ENCODE measurements around the gene PLEKHG4B. TPM values are rescaled to one million over a fixed set of nuclear protein-coding genes. Genes with fewer than 3 reads are reported as not detected.

PLEKHG4B gene
- total RNA-seq, 1 donor from 2014 or later = 22.0 TPM

DNA sequence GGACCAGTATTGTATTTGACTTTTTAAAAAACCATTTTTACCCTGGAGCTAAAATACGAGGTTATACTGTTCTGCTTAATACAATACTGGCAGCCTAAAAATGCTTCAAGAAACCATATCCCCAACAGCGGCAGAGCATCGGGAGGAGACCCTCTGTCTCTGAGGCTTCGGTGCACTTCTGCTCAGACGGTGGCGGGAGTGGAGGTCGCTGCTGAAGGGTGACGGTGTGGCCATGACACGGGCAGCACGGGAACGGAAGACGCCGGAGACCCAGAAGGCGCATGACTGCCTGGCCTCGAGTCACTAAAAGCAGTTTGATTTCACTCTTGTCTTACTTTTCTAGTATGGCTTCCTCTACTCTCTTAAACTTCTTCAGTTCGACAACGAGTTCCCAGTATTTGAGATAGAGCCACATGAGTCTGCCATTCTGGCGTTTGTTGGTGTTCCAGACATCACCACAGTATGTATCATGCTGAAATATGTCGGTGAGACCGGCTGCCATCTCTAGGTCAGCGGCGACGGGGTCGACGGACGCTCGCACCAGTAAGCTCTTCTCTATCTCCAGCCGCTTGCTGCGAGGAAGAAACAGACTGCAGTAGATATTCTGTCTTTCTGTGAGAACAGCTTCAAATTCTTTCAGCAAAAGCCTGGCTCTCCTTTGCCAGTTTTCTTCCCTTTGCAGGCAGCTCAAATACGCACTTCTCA lies 113.2 kb downstream of the PLEKHG4B start:
- Mint-ChIP-seq H3K36me3 (ENCODE audit: low read depth) (peaks cover 6% of the 10 kb centered on the region), H3K4me1 (peaks cover 19% of the 10 kb centered on the region), H3K27ac (ENCODE audit: unreplicated experiment) (no peak overlapping the region), H3K9me3 (no peaks in the 10 kb centered on the region), H3K4me3 (no peak overlapping the region), H3K27me3 (ENCODE audit: low read depth) (no peaks in the 10 kb centered on the region)
- TF ChIP-seq, protein P1, sequence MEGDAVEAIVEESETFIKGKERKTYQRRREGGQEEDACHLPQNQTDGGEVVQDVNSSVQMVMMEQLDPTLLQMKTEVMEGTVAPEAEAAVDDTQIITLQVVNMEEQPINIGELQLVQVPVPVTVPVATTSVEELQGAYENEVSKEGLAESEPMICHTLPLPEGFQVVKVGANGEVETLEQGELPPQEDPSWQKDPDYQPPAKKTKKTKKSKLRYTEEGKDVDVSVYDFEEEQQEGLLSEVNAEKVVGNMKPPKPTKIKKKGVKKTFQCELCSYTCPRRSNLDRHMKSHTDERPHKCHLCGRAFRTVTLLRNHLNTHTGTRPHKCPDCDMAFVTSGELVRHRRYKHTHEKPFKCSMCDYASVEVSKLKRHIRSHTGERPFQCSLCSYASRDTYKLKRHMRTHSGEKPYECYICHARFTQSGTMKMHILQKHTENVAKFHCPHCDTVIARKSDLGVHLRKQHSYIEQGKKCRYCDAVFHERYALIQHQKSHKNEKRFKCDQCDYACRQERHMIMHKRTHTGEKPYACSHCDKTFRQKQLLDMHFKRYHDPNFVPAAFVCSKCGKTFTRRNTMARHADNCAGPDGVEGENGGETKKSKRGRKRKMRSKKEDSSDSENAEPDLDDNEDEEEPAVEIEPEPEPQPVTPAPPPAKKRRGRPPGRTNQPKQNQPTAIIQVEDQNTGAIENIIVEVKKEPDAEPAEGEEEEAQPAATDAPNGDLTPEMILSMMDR (conservative IDR thresholded peaks at IDR 0.05) = no peak
- DNase-seq (ENCODE audit: low read depth, low spot score) = no peak

DNA sequence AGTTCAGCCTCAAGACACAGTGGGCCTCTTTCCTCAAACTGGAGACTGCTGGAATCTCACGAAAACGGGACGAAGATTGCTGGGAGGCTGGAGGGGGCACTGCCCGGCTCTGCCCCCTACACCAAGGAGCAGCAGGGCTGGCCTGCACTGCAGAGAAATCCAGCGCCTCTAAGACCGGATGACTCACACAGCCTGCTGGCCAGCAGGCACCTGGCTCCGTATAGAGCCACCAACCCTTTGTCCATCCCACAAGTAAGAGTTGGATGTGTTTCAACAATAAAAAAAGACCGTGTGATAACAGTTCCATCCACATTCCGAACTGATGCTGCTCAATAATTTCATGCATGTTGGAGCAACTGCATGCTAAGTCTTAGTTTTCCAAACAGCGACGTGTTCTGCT lies 114.4 kb downstream of the PLEKHG4B start:
- no peak for DNase-seq (ENCODE audit: low read depth, low spot score)
- Mint-ChIP-seq H3K27ac (ENCODE audit: unreplicated experiment) (no peak overlapping the region), H3K4me3 (no peak overlapping the region), H3K27me3 (ENCODE audit: low read depth) (no peaks in the 10 kb centered on the region), H3K9me3 (no peaks in the 10 kb centered on the region), H3K4me1 (peaks cover 22% of the 10 kb centered on the region), H3K36me3 (ENCODE audit: low read depth) (peaks cover 6% of the 10 kb centered on the region)
- TF ChIP-seq, protein P1 (conservative IDR thresholded peaks at IDR 0.05) = no peak

DNA sequence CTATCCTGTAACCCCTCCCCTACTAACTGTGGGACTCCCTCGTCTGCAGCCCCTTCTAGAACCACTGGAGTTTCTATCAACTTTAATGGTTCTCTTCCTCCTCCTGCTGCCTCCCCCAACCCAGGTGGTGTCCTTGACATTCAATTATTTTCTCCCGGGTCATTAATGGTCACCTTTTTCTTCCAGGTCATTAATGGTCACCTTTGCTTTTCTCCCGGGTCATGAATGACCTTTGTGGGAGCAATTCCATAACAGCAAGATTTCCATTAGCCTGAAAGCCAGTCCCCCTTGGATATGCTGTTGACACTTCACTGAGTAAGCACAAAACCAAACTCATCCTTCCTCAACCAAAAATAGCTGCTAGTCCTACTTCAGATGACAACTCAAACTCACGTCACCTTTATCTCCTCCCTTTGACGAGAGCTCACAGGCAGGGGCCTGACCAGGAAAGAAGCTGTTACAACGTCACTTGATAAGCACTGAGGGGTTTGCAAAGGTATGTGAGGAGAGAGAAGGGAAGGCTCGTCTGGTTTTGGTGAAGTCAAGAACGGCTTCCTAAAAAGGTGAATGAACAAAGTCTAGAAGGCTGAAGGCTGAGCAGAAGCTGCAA lies 115.1 kb downstream of the PLEKHG4B start:
- Mint-ChIP-seq H3K36me3 (ENCODE audit: low read depth) (peaks cover 6% of the 10 kb centered on the region), H3K9me3 (no peaks in the 10 kb centered on the region), H3K27me3 (ENCODE audit: low read depth) (no peaks in the 10 kb centered on the region), H3K4me1 (peaks cover 22% of the 10 kb centered on the region), H3K27ac (ENCODE audit: unreplicated experiment) (no peak overlapping the region), H3K4me3 (no peak overlapping the region)
- no peak for DNase-seq (ENCODE audit: low read depth, low spot score)
- TF ChIP-seq, protein P1 (conservative IDR thresholded peaks at IDR 0.05) = no peak

DNA sequence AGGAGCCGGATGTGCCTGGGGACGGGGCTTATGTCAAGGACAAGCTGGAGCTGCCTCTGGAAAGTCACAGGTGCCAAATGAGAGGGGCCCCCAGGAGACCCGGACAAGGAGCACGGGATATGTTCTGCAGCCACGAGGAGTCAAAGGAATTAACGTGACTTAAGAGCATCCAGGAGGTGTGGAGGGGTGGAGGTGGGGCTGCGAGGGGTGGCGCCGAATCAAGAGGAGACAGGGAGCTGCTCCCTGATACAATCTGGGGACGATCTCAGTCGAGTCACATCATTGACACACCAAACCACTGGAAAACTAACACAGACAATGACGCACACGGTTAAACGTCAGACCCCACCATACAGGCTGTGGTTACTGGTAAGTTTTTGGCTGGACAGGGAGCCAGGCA lies 115.6 kb downstream of the PLEKHG4B start:
- H3K4me3 Mint-ChIP-seq = no peak overlapping the region
- H3K27ac Mint-ChIP-seq (ENCODE audit: unreplicated experiment) = no peak overlapping the region
- TF ChIP-seq, protein P1 (conservative IDR thresholded peaks at IDR 0.05) = no peak
- H3K27me3 Mint-ChIP-seq (ENCODE audit: low read depth) = no peaks in the 10 kb centered on the region
- H3K9me3 Mint-ChIP-seq = no peaks in the 10 kb centered on the region
- no peak for DNase-seq (ENCODE audit: low read depth, low spot score)
- peaks cover 6% of the 10 kb centered on the region for H3K36me3 Mint-ChIP-seq (ENCODE audit: low read depth)
- peaks cover 22% of the 10 kb centered on the region for H3K4me1 Mint-ChIP-seq

DNA sequence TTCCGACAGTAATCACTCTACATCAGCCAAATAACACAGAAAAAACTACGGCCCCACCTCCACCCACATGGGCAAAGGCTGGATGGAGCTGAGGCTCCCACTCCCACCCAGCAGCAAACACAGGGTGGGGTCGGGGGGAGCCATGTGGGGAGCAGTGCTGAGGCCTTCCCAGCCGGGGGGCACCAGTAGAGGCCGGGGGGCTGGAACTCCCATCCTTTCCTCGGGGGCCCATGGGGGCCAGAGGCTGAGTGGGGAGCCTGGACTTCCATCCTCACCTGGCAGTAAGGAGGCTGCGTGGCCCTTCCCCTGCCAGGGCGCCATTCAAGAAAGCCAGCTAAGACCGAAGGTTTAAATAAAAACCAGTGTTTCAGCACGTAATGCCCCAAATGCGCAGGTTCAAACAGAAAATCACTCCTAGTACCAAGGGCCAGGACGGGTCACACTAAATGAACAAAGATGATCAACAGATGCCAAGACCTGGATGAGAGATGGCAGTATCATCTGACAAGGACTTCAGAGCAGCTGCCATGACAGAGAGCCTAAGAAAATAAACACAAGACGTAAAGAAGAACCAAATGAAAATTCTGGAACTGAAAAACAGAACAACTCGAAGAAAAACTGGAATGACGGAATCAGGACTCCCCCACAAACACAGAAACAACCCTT lies 116.6 kb downstream of the PLEKHG4B start:
- TF ChIP-seq, protein P1 (conservative IDR thresholded peaks at IDR 0.05) = no peak
- peaks cover 6% of the 10 kb centered on the region for H3K36me3 Mint-ChIP-seq (ENCODE audit: low read depth)
- H3K9me3 Mint-ChIP-seq = no peaks in the 10 kb centered on the region
- no peaks in the 10 kb centered on the region for H3K27me3 Mint-ChIP-seq (ENCODE audit: low read depth)
- DNase-seq (ENCODE audit: low read depth, low spot score) = no peak
- H3K4me3 Mint-ChIP-seq = no peak overlapping the region
- H3K27ac Mint-ChIP-seq (ENCODE audit: unreplicated experiment) = no peak overlapping the region
- H3K4me1 Mint-ChIP-seq = peaks cover 22% of the 10 kb centered on the region

Data from neural crest cell (in vitro differentiated cells).